Pancreas (tissue), 10 donors: ENCODE results near the gene CHRNA9. TPM values are rescaled to one million over a fixed set of nuclear protein-coding genes. Genes with fewer than 3 reads are reported as not detected.
A peak's percentile ranks its signal among the peaks of the same experiment; 100 is the strongest.

ENCODE experiments used
- ATAC-seq, 4 donors: fragments of 200-7000 bp; cut with Tn5 transposase; one replicate each; pipeline versions ENCODE4 v1.8.0 to v1.9.1; 2020; ENCODE audit warnings: mild to moderate bottlenecking in 4 of 4, moderate library complexity in 4 of 4
- DNase-seq, 6 donors: peaks; one replicate each; pipeline ENCODE4 v3.0.0-alpha.2; 2020
- FAIRE-seq: peaks from 2 replicates; lab custom pipeline; 2012; peaks lifted over from hg19 to GRCh38; lab: Jason Lieb, UNC
- H3K27ac ChIP-seq, 4 donors: fragments of 200-600 bp; sonication (generic); 1 replicate in 3 of 4; 2 replicates in 1 of 4; pipeline versions ENCODE4 v1.5.0 to v1.8.0; 2020
- H3K27me3 ChIP-seq, 4 donors: fragments of 200-600 bp; one replicate each; pipeline ENCODE4 v1.8.0; 2021
- H3K36me3 ChIP-seq, 3 donors: fragments of 200-600 bp; sonication (generic) in 1 of 3; one replicate each; pipeline versions ENCODE4 v1.5.0 to v1.8.0; 2020 to 2021
- H3K4me1 ChIP-seq, 3 donors: fragments of 200-600 bp; one replicate each; pipeline ENCODE4 v1.8.0; 2021
- H3K4me3 ChIP-seq, 4 donors: fragments of 200-600 bp; sonication (generic) in 2 of 4; one replicate each; pipeline versions ENCODE4 v1.5.0 to v1.8.0; 2020 to 2021
- H3K9me3 ChIP-seq, 4 donors: fragments of 200-600 bp; one replicate each; pipeline ENCODE4 v1.8.0; 2021
- WGBS, 2 donors: extraction: QIAGEN DNeasy Blood & Tissue Kit; methylation state at CpG; one replicate each; pipeline ENCODE4 v1.1.7; 2013; 5-methylcytosine and 5-hydroxymethylcytosine counted together
- intact Hi-C, 3 donors: fragments of 100-400 bp; cut with DNase I; formaldehyde crosslinking; loops; one replicate each; pipeline versions ENCODE4 v1.11.1 to v1.14.2; 2022
- polyA plus RNA-seq, 2 donors: library from polyadenylated mRNA; stranded (reverse); fragments of 200-250 nt; gene quantifications; one replicate each; pipeline ENCODE4 v1.2.3, GENCODE V29; 2013
- total RNA-seq, 6 donors: library from RNA; stranded (reverse); fragmentation: NEBNext Ultra II Directional in 4 of 6; extraction: Animal tissue kit (Norgen Biotek cat#: 25700) in 4 of 6; gene quantifications; one replicate each; pipeline versions ENCODE4 v1.2.1 to v1.2.4, GENCODE V29; 2021 to 2023
- TF ChIP-seq, protein P1 (sequence below), 4 donors: fragments of 200-600 bp; sonication (generic) in 3 of 4; IDR thresholded peaks; one replicate each; pipeline versions ENCODE4 v1.5.0 to v1.8.0; 2021; ENCODE audit warnings: antibody characterized with exemption in 4 of 4
- donor health status: healthy with polysubstance abuse.
- donor health status: DM: no; HTN: no; CAD: no; lungs with moderate emphysema.
- donor health status: DM: no; HTN: no; CAD: no.
- donor health status: control.
- donor health status: control.
- donor health status: Bipolar disorder and iron deficiency.
- donor health status: DM: yes; HTN: yes; CAD: no.
- donor health status: DM: no; HTN: no; CAD: no.
- donor health status: DM: no; HTN: no; CAD: no.
- donor health status: DM: yes; HTN: yes; CAD: no.

The CHRNA9 gene
- total and polyA plus RNA-seq, 8 donors = not detected

DNA sequence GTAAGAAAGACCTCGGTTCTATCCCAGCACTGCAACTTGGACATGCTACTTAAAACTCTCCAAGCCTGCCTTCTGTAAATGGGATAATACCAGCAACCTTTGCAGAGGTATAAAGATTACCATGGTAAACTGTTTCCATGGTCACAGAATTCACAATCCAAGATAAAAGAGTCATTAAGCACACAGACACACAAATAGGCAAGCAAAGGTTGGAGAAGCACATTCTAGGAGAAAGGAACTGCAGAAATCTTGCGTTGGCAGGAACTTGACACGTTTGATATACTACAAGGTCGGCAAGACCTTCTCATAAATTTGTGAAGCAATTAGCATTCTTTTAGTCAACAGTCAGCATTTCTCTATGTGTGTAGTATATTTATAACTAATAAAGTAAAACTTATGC, 12.3 kb upstream of the CHRNA9 start:
- no peak overlapping the region for H3K4me3 ChIP-seq
- H3K36me3 ChIP-seq = no peaks in the 10 kb centered on the region
- TF ChIP-seq, protein P1, sequence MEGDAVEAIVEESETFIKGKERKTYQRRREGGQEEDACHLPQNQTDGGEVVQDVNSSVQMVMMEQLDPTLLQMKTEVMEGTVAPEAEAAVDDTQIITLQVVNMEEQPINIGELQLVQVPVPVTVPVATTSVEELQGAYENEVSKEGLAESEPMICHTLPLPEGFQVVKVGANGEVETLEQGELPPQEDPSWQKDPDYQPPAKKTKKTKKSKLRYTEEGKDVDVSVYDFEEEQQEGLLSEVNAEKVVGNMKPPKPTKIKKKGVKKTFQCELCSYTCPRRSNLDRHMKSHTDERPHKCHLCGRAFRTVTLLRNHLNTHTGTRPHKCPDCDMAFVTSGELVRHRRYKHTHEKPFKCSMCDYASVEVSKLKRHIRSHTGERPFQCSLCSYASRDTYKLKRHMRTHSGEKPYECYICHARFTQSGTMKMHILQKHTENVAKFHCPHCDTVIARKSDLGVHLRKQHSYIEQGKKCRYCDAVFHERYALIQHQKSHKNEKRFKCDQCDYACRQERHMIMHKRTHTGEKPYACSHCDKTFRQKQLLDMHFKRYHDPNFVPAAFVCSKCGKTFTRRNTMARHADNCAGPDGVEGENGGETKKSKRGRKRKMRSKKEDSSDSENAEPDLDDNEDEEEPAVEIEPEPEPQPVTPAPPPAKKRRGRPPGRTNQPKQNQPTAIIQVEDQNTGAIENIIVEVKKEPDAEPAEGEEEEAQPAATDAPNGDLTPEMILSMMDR (IDR thresholded peaks at IDR 0.05) = no peak
- ATAC-seq = peak; percentile 50 to 78 (median 58)
- no peak overlapping the region for H3K27ac ChIP-seq
- no peaks in the 10 kb centered on the region for H3K9me3 ChIP-seq
- no peak for DNase-seq
- WGBS, 2 donors = 6% methylated on average over 4 of the region's 4 CpGs
- no peak for FAIRE-seq
- H3K4me1 ChIP-seq = peaks cover 0 to 5% (median 4%) of the 10 kb centered on the region in 3 donors
- intact Hi-C loops = no loop called here
- H3K27me3 ChIP-seq = no peaks in the 10 kb centered on the region

DNA sequence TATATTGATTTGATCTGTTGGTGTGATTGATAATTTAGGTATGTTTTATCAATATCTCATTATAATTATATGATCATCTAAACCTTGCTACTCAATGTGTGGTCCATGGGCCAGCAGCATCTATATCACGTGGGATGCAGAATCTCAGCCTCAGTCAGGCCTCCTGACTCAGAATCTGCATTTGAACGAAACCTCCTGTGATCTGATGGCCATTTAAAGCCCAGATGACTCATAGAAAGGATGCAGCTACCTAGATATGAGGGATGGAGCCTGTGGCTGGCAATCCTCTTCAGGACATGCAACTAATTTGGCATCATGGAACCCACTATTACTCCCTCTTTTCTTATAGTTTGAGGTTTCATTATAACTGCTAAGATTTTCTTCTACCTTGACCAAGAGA, 11.3 kb upstream of the CHRNA9 start:
- intact Hi-C loops = no loop called here
- H3K4me3 ChIP-seq = no peak overlapping the region
- ATAC-seq (no peak), FAIRE-seq (no peak), DNase-seq (no peak)
- no peaks in the 10 kb centered on the region for H3K27me3 ChIP-seq
- no peaks in the 10 kb centered on the region for H3K36me3 ChIP-seq
- H3K27ac ChIP-seq = no peak overlapping the region
- TF ChIP-seq, protein P1 (IDR thresholded peaks at IDR 0.05) = no peak
- H3K9me3 ChIP-seq = no peaks in the 10 kb centered on the region
- WGBS, 2 donors = 90% methylated on average over 2 of the region's 2 CpGs
- peaks cover 0 to 5% (median 4%) of the 10 kb centered on the region in 3 donors for H3K4me1 ChIP-seq

DNA sequence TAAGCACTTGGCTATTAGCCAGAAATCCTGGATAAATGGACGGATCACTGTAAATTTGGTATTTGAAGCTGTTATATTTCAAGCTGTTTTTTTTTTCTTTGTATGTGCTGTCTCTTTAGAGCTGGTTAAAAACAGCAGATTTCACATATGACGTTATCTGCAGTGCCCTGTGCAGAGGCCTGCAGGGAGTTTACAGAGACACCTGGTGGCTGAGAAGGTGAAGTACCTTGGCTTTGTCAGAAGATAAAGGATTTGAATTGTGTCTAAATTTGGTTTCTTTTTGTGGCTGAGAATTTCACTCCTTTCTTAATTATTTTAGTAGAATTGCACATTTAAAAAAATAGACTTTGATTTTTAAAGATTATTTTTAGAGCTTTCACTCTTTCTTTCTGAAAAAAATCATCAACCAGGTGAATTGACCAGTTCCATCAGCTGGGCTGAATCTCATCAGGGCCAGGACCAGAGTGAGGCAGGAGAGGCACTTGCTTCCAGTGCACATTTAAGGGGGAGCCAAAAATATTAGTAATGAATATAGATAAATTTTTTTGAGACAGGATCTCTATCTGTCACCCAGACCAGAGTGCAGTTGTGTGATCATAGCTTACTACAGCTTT, 9.6 kb upstream of the CHRNA9 start:
- H3K4me3 ChIP-seq = no peak overlapping the region
- H3K4me1 ChIP-seq = peaks cover 0 to 5% (median 4%) of the 10 kb centered on the region in 3 donors
- TF ChIP-seq, protein P1 (IDR thresholded peaks at IDR 0.05) = peak; percentile 59 to 87 (median 76)
- intact Hi-C loops = no loop called here
- no peak overlapping the region for H3K27ac ChIP-seq
- 2 to 4% methylated on average over 2 of the region's 2 CpGs for WGBS, 2 donors
- H3K9me3 ChIP-seq = no peaks in the 10 kb centered on the region
- ATAC-seq (peak; percentile 80 to 91 (median 88)), FAIRE-seq (peak; percentile 78), DNase-seq (peak in 4 of 6 donors; percentile 38 to 56 (median 46))
- no peaks in the 10 kb centered on the region for H3K27me3 ChIP-seq
- H3K36me3 ChIP-seq = no peaks in the 10 kb centered on the region

DNA sequence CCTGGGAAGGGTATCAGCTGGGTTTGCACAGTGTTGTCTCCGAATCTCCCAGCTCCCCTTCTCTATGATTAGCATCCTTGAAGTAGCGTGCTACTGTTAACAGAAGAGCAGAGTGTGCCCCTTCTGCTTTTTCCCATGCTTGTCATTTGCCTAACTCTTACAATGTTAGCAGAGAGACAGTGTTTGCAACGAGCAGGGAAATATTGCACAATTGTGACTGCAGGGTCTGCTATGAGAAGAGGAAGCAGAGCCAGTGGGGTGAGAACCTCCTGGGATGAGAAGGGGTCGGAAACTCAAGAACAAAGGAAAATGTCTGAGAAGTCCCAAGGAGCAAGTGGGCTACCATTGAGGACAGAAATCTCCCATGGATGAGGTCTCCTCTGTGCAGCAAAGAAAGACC, 7.8 kb upstream of the CHRNA9 start:
- FAIRE-seq = no peak

More for the DNA sequence above, 7.8 kb upstream of the CHRNA9 start:
- WGBS, 2 donors = 33 to 49% methylated on average over 4 of the region's 4 CpGs
- ATAC-seq = peak in 3 of 4 donors; percentile 2 to 62 (median 50)
- Histone ChIP-seq H3K36me3 (no peaks in the 10 kb centered on the region), H3K27ac (no peak overlapping the region), H3K27me3 (no peaks in the 10 kb centered on the region), H3K4me1 (peaks cover 0 to 5% (median 4%) of the 10 kb centered on the region in 3 donors), H3K9me3 (no peaks in the 10 kb centered on the region), H3K4me3 (no peak overlapping the region)
- TF ChIP-seq, protein P1 (IDR thresholded peaks at IDR 0.05) = no peak
- DNase-seq = peak in 1 of 6 donors; percentile 29
- intact Hi-C loops = no loop called here
